Measurements from ENCODE around the gene NEK1. TPM values are rescaled to one million over a fixed set of nuclear protein-coding genes. Genes with fewer than 3 reads are reported as not detected.
"Not testable (repeated sequence)": the region's sequence is repeated elsewhere in the genome, so short reads cannot be mapped to it uniquely, and the experiment has no call there.

NEK1 gene
- total RNA-seq, 1 experiment from 2014 or later = 4.5 TPM

GRCh38 chr4:169427727-169428126, 184.7 kb downstream of the NEK1 start:
- not testable (repeated sequence) for DNase-seq (ENCODE audit: low spot score)

DNA sequence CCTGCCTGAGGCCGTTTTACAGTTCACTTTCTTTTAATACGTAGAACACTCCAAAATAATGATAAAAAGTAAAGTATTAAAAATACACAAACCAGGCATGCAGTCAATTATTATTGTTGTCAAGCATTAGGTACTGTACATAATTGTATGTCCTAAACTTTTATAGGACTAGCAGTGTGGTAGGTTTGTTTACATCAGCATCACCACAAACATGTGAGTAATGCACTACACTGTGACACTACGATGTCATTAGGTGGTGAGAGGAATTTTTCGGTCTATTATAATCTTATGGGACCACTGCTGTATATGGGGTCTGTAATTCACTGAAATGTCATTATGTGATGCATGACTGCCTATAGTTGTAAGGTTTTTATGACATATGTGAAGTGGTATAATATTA, 192.1 kb downstream of the NEK1 start:
- DNase-seq (ENCODE audit: low spot score) = peak; percentile 36

DNA sequence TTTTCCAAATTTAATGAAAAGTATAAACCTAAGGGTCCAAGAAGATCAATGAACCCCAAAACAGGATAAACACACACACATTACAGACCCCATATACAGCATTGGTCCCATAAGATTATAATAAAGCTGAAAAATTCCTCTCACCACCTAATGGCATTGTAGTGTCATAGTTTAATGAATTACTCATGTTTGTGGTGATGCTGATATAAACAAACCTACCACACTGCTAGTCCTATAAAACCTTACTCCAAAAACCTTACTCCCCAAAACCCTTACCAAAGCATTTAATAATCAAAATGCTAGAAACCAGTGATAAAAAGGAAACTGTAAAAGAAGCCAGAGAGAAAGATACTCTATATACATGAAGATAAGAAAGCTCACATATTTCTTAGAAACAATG, 193.5 kb downstream of the NEK1 start:
- DNase-seq (ENCODE audit: low spot score) = peak; percentile 21

DNA sequence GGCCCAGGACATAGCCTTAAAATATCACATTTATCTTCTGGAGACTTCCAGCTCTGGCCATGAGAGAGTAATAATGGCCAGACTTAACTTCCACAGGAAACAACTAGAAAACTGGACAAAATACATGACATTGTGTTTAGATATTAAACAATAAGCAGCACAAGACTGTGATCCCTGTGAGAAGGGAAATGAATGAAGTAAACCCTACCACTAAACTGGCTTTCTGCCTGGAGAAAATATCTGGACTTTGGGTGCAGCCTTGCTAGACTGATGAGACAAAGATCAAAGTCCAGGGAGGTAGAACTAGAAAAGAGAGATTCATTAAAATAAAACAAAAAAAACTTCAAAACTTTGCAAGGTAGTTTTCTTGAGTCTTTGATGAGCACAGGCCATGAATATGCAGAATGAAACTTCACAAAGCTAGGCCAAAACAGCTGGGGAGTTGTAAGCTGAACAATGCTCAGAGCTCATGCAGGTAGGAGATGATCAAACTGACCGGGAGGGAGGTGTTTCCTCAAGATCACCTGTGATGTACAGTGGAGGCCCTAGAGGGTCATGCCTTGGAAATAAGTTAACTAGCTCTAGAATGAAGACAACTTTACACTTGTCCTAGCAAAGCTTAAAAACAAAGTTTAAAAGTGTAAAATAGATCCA, 194.6 kb downstream of the NEK1 start:
- no peak for DNase-seq (ENCODE audit: low spot score)

GRCh38 chr4:169416997-169417396, 195.4 kb downstream of the NEK1 start:
- no peak for DNase-seq (ENCODE audit: low spot score)

DNA sequence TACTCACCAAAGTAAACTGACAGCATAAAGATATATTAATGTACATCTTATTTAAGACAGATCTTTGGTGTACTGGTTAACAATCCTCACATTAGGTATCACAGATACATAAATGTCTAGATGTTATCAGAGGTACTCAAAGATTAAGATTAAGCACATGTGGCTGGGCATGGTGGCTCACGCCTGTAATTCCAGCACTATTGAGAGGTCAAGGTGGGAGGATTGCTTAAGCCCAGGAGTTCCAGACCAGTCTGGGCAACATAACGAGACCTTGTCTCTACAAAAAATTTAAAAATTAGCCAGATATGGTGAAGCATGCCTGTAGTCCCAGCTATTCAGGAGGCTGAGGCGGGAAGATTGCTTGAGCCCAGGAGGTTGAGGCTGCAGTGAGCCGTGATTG, 195.9 kb downstream of the NEK1 start:
- DNase-seq (ENCODE audit: low spot score) = no peak

DNA sequence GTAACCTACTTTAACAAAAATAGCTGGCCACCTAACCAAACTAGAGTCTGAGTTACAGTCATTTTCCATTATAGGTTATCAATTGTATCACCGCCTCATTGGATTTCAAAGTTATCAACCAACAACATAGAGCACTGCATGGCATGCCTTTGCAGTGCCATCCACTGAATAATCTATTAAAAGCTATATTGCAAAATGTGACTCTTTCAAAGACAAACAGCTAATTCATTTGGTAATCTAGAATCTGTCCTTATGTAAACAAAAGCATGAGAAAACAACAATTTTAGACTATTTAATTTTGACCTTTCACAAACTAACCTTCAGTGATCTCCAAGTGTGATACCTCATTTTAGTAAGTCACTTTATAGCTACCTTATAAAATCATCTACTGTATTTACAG, 197.5 kb downstream of the NEK1 start:
- DNase-seq (ENCODE audit: low spot score) = no peak

GRCh38 chr4:169412046-169412445, 200.3 kb downstream of the NEK1 start:
- no peak for DNase-seq (ENCODE audit: low spot score)

DNA sequence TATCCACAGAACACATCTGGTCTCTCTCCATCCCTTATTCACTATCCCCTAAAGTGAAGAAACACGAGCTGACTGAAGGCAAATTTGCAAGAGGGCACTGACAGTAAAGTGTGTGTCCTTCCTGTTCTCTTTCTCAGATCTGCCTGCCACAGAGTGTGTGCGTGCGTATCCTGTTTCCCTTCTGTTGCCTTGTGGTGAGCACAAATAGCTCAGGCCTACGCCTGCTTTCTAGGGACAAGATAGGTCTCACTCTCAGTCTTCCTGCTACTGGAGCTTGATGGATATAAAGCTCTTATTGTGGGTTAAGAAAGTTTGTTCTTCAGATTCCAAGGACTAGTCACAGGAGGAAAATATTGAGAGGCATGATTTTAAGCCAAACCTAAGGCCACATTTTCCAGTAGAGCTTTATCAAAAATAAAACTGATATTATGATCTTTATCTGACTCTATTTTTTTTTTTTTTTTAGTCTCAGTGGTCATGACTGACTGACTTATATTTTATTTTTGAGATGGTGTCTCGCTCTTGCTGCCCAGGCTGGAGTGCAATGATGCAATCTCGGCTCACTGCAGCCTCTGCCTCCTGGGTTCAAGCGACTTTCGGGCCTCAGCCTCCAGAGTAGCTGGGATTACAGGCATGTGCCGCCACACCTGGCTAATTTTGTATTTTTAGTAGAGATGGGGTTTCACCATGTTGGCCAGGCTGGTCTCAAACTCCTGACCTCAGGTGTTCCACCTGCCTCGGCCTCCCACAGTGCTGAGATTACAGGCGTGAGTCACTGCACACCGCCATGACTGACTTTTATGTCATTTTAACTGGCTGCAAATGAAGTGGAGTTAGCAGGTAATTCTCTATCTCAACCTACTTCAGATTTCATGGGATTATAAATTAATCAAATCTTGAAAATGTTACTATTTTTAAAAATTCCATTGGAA, 201.3 kb downstream of the NEK1 start:
- DNase-seq (ENCODE audit: low spot score) = peak; percentile 15

DNA sequence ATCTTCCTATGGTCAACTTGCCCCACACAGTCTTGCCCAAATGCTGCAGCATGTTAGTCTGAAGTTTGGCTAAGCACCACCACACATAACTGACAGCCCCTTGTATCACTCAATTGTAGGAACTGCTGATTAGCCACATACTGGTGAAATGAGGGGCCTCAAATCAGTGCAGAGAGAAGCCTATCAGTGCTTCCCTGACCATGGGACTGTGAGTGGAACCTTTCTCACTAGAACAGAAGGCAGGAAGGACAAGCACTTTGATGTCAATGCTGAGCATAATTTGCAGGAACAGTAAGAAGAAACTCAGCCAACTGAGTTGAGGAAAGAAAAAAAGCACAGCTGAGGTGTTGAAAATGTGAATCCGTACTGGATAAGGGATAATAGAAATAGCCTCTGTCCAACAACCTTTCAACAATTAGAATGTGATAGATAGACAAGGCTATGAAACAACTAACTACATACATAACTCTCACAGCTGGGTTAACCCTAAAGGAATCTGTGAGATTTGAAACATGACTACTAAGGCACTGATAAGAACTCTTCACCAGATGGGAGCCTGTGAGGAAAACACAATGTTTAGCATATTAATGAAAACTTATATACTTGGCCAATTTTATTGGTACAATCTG, 205.1 kb downstream of the NEK1 start:
- DNase-seq (ENCODE audit: low spot score) = no peak

DNA sequence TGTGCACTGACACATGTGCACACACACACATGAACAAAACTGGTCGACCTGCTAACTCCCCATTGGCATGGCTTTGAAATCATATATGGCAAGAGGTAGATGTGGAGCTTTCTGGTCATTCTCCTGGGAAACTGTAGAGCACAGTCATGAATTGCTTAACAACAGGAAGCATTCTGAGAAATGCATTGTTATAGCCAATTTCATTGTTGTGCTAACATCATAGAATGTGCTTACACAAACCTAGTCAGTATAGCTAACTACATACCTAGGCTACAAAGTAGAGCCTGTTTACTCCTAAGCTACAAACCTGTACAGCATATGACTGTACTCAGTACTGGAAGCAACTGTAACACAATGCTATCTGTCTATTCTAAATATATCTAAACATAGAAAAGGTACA, 207.4 kb downstream of the NEK1 start:
- DNase-seq (ENCODE audit: low spot score) = no peak

GRCh38 chr4:169400832-169401231, 211.6 kb downstream of the NEK1 start:
- no peak for DNase-seq (ENCODE audit: low spot score)

DNA sequence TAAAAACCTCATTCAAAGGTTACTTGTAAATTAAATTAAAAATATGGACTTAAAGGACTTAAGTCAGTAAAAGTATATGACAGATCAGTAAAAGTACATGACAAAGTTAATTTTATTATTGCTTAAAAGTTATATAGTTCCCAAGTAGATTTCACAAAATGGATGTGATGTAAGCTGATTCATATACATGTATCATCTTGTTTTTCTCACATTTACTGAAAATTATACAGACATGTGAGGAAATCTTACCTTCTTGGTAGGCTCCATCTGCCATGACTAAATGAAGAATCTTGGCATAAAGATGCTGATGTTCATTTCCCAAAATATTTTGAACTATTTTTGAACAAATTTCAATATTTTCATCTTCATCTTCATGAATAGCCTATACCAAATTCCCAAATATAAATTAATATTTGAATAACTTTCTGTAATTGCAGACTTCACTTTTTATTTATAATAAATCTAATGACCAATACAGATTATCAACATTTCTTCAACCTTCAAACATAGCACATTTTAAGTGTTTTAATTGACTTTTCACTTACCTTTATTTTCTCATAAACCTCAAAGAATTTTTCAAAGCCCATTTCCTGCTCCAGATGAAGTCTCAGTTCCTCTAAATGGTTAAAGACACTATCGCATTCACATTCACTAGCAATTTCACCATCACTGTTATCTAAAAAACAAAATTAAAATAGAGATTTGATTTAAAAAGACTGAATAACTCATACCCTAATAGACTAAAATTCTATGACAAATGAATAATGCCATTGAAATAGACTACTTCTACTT, 212.2 kb downstream of the NEK1 start:
- no peak for DNase-seq (ENCODE audit: low spot score)

GRCh38 chr4:169398316-169398715, 214.1 kb downstream of the NEK1 start:
- no peak for DNase-seq (ENCODE audit: low spot score)

GRCh38 chr4:169397762-169398161, 214.6 kb downstream of the NEK1 start:
- DNase-seq (ENCODE audit: low spot score) = no peak

- DNase-seq (ENCODE audit: low spot score) = no peak
Measured at GRCh38 chr4:169385376-169385775, 227.0 kb downstream of the NEK1 start.

DNA sequence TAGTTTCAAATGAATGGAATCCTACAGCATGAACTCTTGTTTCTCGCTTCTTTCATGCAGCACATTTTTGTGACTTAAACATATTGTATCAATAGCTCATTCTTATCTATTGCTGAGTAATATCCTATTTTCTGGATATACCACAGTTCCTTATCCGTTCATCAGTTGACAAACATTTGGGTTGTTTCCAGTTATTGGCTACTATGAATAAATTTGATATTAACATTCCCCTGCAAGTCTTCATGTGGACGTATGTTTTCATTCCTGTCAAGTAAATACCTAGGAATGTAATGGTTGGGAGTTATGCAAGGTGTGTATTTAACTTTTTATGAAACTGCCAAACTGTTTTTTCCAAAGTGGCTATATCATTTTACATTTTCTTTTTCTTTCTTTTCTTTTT, 227.6 kb downstream of the NEK1 start:
- no peak for DNase-seq (ENCODE audit: low spot score)

GRCh38 chr4:169383724-169384123, 228.7 kb downstream of the NEK1 start:
- no peak for DNase-seq (ENCODE audit: low spot score)

- DNase-seq (ENCODE audit: low spot score) = no peak
Measured at GRCh38 chr4:169379688-169380087, 232.7 kb downstream of the NEK1 start.

DNA sequence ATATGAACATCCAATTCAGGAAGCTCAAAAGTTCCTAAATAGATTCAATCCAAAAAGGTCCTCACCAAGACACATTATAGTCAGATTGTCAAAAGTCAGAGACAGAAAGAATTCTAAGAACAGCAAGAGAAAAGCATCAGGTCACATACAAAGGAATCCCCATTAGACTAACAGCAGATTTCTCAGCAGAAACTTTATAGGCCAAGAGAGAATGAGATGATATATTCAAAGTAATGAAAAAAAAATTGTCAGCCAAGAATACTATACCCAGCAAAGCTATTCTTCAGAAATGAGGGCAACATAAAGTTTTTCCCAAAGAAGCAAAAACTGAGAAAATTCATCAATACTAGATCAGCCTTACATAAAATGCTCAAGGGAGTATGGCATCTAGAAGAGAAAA, 235.0 kb downstream of the NEK1 start:
- no peak for DNase-seq (ENCODE audit: low spot score)

DNA sequence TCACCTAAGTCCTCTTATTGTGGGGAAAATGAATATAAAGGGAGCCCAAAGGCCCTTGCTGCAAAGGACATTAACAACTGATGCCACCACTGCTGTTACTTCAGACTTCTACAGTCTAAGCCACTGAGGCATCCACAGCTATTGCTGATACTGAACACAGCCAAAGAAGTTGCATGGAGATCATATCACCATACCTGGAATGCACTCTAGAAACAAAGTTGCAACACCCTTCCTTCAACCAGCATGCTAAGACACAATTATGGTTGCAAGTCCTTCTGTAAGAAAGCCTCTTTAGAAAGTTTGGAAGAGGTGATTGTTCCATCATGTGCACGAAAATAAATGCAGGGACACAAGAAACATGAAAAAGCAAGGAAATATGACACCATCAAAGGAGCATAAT, 236.0 kb downstream of the NEK1 start:
- no peak for DNase-seq (ENCODE audit: low spot score)

DNA sequence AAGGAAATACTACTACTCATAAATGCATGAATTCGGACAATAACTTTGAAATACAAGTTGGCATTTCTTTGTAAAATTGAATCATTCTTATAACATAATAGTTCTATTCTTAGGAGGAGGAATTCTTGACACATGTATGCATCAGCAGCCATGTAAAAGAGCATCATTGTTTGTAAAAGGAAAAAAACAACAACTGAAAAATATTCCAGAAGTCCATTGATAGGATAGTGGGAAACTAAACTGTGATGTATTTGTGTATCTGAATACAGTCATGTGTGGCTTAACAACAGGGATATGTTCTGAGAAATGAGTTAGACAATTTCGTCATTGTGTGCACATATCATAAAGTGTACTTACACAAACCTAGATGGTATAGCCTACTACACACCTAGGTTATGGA, 239.6 kb downstream of the NEK1 start:
- DNase-seq (ENCODE audit: low spot score) = no peak
